GM18868 (cell line): ENCODE data around the gene TEPSIN.

Experiments used
- ATAC-seq: cut with Tn5 transposase; IDR thresholded peaks from one replicate; pipeline ENCODE4 v1.9.1; 2021; ENCODE audit warnings: mild to moderate bottlenecking, moderate library complexity; ENCODE audit not compliant: unreplicated experiment

TEPSIN gene

DNA sequence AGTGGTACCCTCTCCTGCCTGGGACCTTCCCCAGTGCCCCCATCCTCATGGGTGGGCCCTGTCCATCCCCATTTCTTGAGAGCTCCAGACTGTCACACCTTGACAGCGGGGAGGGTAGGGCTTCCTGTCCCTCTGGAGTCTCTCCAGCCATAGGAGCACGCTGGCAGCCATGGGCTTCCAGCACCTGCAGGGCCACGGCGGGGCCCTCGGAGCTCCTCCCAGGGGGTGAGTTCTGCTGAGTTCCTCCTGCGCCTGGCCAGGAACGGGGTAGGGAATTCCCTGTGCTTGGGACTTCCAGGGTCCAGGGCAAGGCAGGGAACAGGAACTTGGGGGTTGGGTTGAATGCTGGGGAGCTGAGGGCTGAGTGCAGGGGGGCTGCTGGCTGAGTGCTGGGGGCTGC lies 49.8 kb downstream of the TEPSIN start:
- no peak for ATAC-seq

DNA sequence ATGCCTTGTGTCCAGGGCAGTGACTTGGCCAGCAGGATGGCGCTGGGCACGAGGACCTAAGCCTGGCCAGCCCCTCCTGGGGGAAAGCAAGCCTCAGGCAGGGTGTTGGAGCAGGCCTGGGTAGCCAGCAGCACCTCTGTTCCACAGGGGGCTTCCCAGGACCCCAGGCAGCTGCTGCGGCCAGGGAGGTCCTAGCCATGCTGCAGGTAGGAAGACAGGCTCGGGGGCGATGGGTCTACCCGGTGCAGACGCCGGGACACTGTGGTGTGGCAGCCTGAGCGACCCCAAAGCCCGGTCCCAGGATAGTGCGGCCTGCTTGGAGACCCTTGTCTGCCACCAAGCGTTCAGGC lies 50.4 kb downstream of the TEPSIN start:
- ATAC-seq = no peak

DNA sequence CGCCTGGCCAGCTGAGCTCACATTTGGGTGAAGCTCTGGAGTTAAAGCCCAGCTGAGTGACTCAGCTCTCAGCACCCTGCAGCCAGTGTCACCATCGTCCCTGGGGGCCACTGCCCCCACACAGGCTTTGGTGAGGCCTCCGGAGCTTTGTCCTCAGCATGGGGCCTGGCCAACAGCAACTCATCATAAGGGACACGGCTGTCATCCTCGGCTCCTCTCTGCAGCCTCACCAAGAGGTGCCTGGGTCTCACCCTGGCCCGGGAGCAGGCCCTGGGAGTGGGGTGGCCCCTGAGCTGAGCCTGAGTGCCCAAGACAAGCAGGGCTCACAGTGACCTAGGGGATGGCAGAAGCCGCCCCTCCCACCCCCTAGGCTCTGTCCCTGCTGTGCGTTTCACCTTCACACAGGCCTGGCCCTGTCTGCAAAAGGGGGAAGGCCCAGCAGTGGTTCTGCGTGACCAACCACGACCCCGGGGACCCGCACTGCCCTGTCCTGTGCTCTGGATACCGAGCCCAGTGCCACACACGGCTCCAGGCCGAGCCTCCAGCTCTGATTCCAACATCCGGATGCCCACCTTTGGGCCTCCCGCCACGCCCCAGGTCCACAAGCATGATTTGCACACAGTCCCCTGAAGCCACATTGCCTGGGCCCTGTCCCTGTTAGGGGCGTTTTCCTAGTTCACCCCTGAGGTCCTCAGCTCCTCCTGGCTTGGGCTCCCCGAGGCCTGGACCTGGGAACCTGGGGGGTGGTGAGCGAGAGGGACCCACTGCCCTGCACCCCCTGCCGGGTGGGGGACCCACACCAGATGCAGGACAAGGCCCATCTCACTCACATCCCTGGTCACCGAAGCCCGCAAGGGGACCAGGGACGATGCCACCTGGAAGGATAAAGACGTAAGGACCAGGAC lies 51.0 kb downstream of the TEPSIN start:
- ATAC-seq = no peak

GRCh38 chr17:81187120-81187519 lies 51.7 kb downstream of the TEPSIN start:
- no peak for ATAC-seq

DNA sequence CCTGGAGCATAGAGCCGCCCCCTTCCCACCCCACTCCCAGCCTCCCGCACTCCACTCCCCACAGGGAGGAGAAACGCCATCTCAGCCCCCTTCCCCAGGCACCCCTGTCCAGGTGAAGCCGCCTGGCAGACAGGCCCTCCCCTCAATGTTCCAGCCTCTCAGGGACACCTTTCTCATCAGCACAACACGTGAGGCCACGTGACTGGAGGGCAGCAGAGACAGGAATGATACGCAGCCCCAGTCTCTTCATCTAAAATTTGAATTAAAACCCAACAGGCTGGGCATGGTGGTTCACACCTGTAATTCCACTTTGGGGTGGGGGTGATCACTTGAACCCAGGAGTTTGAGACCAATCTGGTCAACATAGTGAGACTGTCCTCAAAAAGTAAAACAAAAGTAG lies 52.7 kb downstream of the TEPSIN start:
- no peak for ATAC-seq

GRCh38 chr17:81184555-81184954 lies 54.3 kb downstream of the TEPSIN start:
- no peak for ATAC-seq

DNA sequence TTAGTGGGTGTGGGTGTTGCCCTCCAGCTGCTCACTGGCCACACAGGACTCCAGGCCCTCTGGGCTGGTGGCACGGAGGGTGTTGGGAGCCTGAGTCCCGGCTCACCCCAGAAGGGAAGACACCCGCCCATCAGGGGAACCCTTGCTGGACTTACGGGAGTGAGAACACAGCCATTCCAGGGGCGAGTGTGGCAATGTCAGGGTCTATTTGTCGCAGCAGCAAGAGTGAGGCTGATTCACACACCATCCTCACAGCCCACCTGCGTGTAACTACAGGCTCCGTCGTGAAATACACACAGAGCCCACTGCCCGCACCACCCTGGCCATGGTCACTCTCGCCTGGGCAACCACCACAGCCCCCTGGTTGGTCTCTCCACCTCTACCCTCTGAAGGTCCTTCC lies 55.0 kb downstream of the TEPSIN start:
- no peak for ATAC-seq

DNA sequence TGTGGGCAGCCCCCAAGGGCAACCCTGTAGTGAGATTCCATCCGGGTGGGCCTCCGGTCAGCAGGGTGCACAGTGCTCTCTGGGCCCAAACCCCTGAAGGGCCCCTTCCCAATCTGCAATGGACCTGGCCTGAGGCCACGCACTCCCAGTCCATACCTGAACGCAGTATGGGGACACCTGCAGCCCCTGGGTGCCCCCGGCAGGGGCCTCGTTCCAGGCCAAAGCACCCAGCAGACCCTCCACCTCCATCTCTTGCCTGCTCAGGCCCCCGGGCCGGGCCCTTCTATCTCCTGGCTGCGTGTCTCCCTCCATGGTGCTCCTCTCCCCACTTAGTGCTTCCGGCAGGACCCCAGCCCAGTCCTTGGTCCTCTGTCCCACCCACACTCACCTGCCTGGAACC lies 55.5 kb downstream of the TEPSIN start:
- ATAC-seq = no peak

- no peak for ATAC-seq
These were observed 56.3 kb downstream of the TEPSIN start for GRCh38 chr17:81182596-81182995.

GRCh38 chr17:81181811-81182185 lies 57.1 kb downstream of the TEPSIN start:
- no peak for ATAC-seq

- ATAC-seq = no peak
These were observed 57.7 kb downstream of the TEPSIN start for GRCh38 chr17:81180836-81181810.

GRCh38 chr17:81179861-81180260 lies 59.0 kb downstream of the TEPSIN start:
- ATAC-seq = no peak

GRCh38 chr17:81179220-81179619 lies 59.6 kb downstream of the TEPSIN start:
- ATAC-seq = no peak
